T follicular helper cell (primary cell): ENCODE results near the gene CLCN6.

Source experiments
- DNase-seq: peaks from one replicate; pipeline ENCODE4 v3.0.0-alpha.2; 2020; ENCODE audit warnings: low read depth

CLCN6 gene

GRCh38 chr1:11855430-11855829, 49.4 kb downstream of the CLCN6 start:
- DNase-seq, result no peak

DNA sequence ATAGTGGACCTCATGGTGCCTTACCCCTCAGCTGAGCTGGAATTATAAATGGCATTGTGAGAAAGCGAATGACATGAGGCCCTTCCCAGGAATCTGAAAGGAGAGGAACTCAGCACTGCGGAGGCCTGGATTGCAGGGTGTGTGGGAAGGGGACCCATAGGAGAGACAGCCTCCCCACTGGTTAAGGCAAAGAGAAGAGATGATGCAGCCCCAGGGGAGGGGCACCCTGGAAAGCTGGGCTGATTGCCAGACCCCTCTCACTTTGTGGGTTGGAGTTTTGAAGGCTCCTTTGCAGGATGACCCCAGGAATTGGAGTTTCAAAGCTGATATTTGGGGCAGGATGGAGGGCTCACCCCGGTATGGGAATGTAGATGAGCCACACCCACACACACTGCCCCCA, 50.7 kb downstream of the CLCN6 start:
- no peak for DNase-seq

GRCh38 chr1:11857164-11857851, 51.3 kb downstream of the CLCN6 start:
- DNase-seq, result no peak

- no peak for DNase-seq
Measured at GRCh38 chr1:11858158-11858557, 52.2 kb downstream of the CLCN6 start.

DNA sequence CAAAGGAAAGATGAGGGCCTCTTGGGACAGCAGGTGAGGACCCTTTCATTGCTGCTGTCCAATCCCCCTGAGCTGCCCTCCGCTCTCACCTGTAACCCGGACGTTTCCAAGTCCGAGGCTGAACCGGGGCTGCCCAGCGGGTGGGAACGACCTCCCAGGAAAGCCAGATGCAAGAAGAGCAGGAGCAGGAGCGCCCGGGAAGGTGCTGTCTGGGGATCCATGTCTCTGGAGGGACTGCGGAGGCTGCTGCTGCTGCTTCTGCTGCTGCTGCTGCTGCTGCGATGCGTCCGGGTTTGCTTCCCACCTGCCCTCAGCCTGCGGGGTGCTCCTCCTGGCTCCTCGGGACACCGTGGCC, 52.6 kb downstream of the CLCN6 start, which contains the start of gene NPPB:
TSS of gene NPPB (minus strand) at position 333 of the 355 bp plus-strand sequence. CDS start at position 221, 112 bp downstream.
- no peak for DNase-seq

DNA sequence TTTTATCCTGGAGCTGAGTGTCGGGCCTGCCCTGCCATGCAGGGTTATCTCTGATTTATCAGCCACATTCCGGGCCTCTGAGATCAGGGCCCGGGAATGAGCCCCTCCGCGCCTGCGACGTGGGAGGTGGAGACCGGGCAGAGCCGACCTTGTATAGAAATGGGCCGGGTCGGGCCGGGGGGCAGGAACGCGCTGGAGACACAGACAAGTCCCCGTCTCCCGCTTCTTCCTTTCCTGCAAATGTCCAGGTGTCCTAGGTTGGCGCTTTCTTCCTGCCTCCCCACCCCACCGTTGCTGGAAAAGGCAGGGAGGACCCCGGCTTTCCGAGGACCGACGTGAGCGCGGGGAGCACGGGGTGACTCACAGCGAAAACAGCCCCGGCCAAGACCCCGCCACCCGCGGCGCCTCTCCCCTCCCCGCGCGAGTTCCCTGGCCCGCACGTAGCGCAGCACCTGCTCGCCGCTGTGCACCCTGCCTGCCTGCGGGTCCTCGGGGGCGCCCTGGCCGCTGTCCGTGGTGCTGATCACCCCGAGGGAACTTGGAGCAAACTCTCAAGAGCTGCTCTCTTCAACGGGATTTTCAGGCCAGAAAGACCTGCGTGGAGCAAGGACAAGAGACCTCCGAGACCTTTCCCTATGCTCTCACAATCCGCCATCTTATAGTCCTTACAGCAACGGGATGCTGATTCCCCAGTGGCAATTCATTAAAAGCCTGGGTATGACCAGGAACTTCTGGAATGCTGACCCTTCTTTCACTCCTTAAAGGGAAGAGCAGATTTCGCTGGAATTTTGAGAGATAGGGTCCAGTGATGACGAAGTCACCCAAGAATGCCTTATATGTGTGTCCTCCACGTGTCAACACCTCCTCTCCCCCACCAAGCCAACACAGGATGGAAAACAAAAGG, 53.2 kb downstream of the CLCN6 start:
- DNase-seq, result peak; percentile 56

- DNase-seq, result no peak
Measured at GRCh38 chr1:11860083-11860482, 54.1 kb downstream of the CLCN6 start.

- DNase-seq, result no peak
Measured at GRCh38 chr1:11860587-11860986, 54.6 kb downstream of the CLCN6 start.

DNA sequence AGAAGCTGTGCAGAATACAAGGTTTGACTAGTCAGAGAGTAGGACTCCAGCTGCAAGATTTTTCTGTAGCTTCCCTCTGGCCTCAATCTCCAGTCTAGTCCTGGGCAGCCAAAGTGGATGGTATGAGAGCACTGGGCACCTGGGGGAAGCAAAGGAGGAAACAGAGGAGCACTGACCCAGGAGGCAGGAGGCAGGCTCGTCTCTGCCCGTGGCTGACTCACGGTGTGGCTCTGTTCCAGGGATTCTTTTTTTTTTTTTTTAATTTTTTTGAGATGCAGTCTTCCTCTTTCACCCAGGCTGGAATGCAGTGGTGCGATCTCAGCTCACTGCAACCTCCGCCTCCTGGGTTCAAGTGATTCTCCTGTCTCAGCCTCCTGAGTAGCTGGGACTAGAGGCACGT, 56.9 kb downstream of the CLCN6 start:
- no peak for DNase-seq

GRCh38 chr1:11868331-11868980, 62.5 kb downstream of the CLCN6 start:
- DNase-seq, result no peak

DNA sequence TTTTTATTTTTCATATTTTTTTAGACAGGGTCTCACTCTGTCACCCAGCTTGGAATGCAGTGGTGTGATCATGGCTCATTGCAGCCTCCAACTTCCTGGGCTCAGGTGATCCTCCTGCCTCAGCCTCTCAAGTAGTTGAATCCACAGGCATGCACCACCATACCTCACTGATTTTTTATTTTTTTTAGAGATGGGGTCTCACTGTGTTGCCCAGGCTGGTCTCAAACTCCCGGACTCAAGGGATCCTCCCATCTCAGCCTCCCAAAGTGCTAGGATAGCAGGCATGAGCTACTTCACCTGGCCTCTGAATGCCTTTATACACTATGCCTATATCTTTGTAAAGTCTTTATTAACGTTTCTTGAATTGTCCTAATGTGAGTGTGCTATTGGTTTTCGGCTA, 63.1 kb downstream of the CLCN6 start:
- DNase-seq, result no peak

DNA sequence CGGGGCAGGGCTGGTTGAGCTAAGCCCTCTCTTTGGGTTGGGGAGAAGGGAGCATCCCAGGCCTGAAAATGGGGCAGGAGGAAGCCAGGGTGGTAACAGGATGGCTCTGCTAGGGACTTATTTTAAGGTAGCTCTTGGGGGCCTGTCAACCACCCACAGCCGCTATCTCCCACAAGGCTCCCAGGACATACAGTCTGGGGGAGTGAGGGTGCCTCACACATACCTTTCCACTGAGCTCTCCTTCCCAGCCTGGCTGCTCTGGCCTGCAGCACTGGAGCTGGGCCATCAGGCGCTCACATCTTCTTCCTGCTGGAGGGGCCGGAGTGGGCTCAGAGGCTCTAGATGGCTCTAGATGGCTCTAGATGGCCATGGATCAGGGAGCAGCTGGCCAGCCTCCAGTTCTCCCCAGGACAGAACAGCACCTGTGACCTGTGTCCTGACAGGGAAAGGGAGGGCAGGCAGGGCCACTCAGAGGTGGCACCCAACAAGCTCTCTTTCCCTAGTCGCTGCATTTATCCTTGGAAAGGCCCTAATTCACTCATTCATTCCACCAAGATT, 63.7 kb downstream of the CLCN6 start:
- DNase-seq, result no peak

GRCh38 chr1:11872545-11872944, 66.6 kb downstream of the CLCN6 start:
- no peak for DNase-seq

DNA sequence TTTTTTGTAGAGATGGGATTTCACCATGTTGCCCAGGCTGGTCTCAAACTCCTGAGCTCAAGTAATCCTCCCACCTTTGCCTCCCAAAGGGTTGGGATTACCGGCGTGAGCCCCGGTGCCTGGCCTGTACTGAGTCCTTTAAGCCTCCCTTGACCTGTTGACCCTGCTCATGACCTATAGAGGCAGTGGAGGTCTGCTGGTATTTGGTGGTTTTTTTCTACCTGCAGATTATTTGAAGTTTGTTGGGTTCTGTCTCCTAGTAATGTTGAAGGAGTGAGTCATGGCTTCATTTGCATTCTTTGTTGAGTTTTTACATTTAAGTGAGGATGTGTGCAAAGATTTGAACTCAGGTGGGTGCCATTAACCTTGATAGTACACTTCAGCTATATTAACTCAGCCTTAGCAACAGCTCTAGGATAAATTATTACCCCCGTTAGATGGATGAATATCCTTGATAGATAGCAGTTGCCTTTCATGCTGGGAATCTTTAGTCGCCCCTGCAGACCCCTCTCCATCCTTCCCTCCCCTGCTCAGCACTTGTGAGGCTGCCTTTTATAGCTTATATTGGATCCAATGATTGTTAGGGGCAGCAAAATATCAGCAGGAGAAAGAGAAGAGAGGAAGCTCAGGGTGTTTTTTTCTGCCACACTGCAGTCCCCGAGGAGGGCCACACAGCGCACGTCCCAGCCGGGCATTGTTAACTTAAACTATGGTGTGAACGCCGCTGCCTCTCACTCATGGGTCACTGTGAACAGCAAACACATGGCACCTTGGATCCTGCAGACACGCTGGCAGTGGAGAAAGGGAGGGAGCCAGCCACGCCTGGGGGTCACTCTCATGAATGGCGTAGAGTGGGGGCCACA, 67.6 kb downstream of the CLCN6 start:
- no peak for DNase-seq

DNA sequence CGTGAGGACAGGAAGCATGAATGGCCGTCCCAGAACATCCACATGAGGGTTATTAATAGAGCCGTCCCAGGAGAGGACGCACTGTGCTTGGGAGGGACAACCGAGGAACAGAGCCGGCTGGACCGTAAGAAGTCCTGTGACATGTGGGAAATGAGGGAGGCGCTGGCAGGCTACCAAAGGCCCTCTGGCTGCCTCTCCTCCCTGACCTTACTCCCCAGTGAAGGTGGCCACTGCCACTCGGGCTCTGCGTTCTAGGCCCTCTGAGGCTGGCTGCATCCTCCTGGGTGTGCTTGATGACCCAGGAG, 68.2 kb downstream of the CLCN6 start:
- no peak for DNase-seq

GRCh38 chr1:11874624-11875023, 68.6 kb downstream of the CLCN6 start:
- DNase-seq, result no peak

GRCh38 chr1:11875094-11875493, 69.1 kb downstream of the CLCN6 start:
- no peak for DNase-seq

- DNase-seq, result no peak
Measured at GRCh38 chr1:11877074-11877473, 71.1 kb downstream of the CLCN6 start.

GRCh38 chr1:11878081-11878890, 72.3 kb downstream of the CLCN6 start:
- DNase-seq, result no peak

DNA sequence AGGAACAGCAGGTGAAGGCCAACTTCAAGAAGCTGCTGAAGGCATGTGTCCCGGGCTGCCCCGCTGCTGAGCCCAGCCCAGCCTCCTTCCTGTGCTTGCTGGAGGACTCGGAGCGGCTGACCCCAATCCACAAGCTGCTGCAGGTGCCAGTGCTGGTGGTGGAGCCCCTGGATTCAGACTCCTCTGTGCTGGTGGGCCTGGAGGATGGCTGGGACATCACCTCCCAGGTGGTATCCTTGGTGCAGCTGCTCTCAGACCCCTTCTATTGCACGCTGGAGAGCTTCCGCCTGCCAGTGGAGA, 72.8 kb downstream of the CLCN6 start:
- no peak for DNase-seq
